Panc1 (cell line): ENCODE results near the gene KCNF1. TPM values are rescaled to one million over a fixed set of nuclear protein-coding genes. Genes with fewer than 3 reads are reported as not detected.
A peak's percentile ranks its signal among the peaks of the same experiment; 100 is the strongest.

ENCODE experiments used
- ATAC-seq: fragments of 200-7000 bp; cut with Tn5 transposase; 2 replicates; pipeline ENCODE4 v1.9.1; 2020; ENCODE audit warnings: mild to moderate bottlenecking, moderate library complexity
- BruUV-seq: library from RNA; stranded (reverse); fragments of 400-500 nt; replicated peaks from 2 replicates; lab custom pipeline; 2021; lab: Mats Ljungman, UMichigan
- CTCF ChIA-PET: fragments of 300-600 bp; sonication (Branson Sonifier 250); formaldehyde crosslinking; loops from one replicate; lab custom pipeline; 2022; ENCODE audit warnings: antibody characterized with exemption; lab: Charles Lee
- POLR2A ChIA-PET: fragments of 300-600 bp; sonication (Branson Sonifier 250); formaldehyde crosslinking; loops from one replicate; lab custom pipeline; 2022; ENCODE audit warnings: antibody characterized with exemption; lab: Charles Lee
- DNase-seq: peaks from one replicate; pipeline ENCODE4 v3.0.0-alpha.2; 2010; ENCODE audit warnings: low read depth, low spot score
- H3K27ac ChIP-seq: 2 replicates; pipeline ENCODE4 v1.5.1; 2011; ENCODE audit warnings: mild to moderate bottlenecking, low read length, inconsistent platforms
- H3K27me3 ChIP-seq: fragments of 200-500 bp; sonication (Bioruptor generic); 2 replicates; pipeline ENCODE4 v1.6.0; 2014; ENCODE audit warnings: low read length, inconsistent platforms; ENCODE audit not compliant: control insufficient read depth, insufficient read depth
- H3K36me3 ChIP-seq: fragments of 200-500 bp; sonication (Bioruptor generic); 2 replicates; pipeline ENCODE4 v1.5.1; 2014; ENCODE audit warnings: inconsistent platforms, mild to moderate bottlenecking, low read length, moderate library complexity; ENCODE audit not compliant: control insufficient read depth, insufficient read depth
- H3K4me1 ChIP-seq: 2 replicates; pipeline ENCODE4 v1.5.1; 2011; ENCODE audit warnings: inconsistent platforms, mild to moderate bottlenecking, low read length, moderate library complexity; ENCODE audit not compliant: control insufficient read depth, insufficient read depth
- H3K4me3 ChIP-seq, 2 experiments: 2 replicates each; pipeline ENCODE4 v1.5.1; 2011 to 2012; ENCODE audit warnings: low read depth in 2 of 2, low read length in 2 of 2, mild to moderate bottlenecking in 2 of 2, inconsistent platforms in 1 of 2, moderate library complexity in 1 of 2
- H3K9me3 ChIP-seq: fragments of 200-500 bp; sonication (Bioruptor generic); 2 replicates; pipeline ENCODE4 v1.5.1; 2014; ENCODE audit warnings: low read depth, mild to moderate bottlenecking, inconsistent platforms, low read length, moderate library complexity; ENCODE audit not compliant: control insufficient read depth, insufficient read depth
- CTCF ChIP-seq: fragments of 450-650 bp; IDR thresholded peaks from 2 replicates; pipeline ENCODE4 v1.5.1; 2017; ENCODE audit warnings: mild to moderate bottlenecking
- POLR2AphosphoS5 ChIP-seq: IDR thresholded peaks from 2 replicates; pipeline ENCODE4 v1.6.1; 2012; ENCODE audit warnings: mild to moderate bottlenecking, low read depth, low read length, moderate library complexity
- REST ChIP-seq, 2 experiments: IDR thresholded peaks; 2 replicates each; pipeline ENCODE4 v1.6.1; 2011 to 2012; ENCODE audit warnings: low read depth in 2 of 2, control low read depth in 1 of 2, low read length in 1 of 2, mild to moderate bottlenecking in 1 of 2, moderate library complexity in 1 of 2; ENCODE audit not compliant: insufficient read depth in 1 of 2
- SIN3A ChIP-seq: IDR thresholded peaks from 2 replicates; pipeline ENCODE4 v1.6.1; 2012; ENCODE audit warnings: low read depth, mild to moderate bottlenecking, low read length, moderate library complexity, borderline replicate concordance; ENCODE audit not compliant: insufficient read depth
- TCF7L2 ChIP-seq: IDR thresholded peaks from 2 replicates; pipeline ENCODE4 v1.6.1; 2011; ENCODE audit warnings: mild to moderate bottlenecking, low read depth, low read length, inconsistent platforms
- in situ Hi-C: cut with HindIII; loops from 2 replicates; pipeline ENCODE4 v1.10.0; 2016; ENCODE audit warnings: low sequenced_read_pairs, low pct_unique_long_range_greater_than_20kb
- intact Hi-C: fragments of 100-400 bp; cut with micrococcal nuclease; formaldehyde crosslinking; loops from one replicate; pipeline ENCODE4 v1.10.0; 2022; ENCODE audit not compliant: unreplicated experiment
- total RNA-seq: library from RNA; stranded (reverse); gene quantifications from one replicate; pipeline ENCODE4 v1.2.1, GENCODE V29; 2021; ENCODE audit not compliant: unreplicated experiment

The KCNF1 gene
- total RNA-seq, 1 experiment from 2014 or later = 0.39 TPM

- no peaks in the 10 kb centered on the region for H3K36me3 ChIP-seq
- intact Hi-C loops = no loop called here
- no peaks in the 10 kb centered on the region for H3K9me3 ChIP-seq
- TF ChIP-seq CTCF (no peak), POLR2AphosphoS5 (no peak), TCF7L2 (no peak), SIN3A (no peak), REST (IDR thresholded peaks at IDR 0.05; ENCODE audit: insufficient read depth in 1 of 2, low read depth in 2 of 2, low read length in 1 of 2) (no peak)
- H3K27ac ChIP-seq = no peak overlapping the region
- in situ Hi-C loops = no loop called here
- ATAC-seq (peak; percentile 46), DNase-seq (no peak)
- no TSS peak for BruUV-seq
- POLR2A ChIA-PET = no interaction called here
- H3K4me1 ChIP-seq = no peaks in the 10 kb centered on the region
- CTCF ChIA-PET = interaction anchor here (1.3 kb wide), 1 partner anchor 211 kb away, joined by 3 read pairs; no protein-coding TSS in a partner anchor
- peaks cover 10% of the 10 kb centered on the region for H3K27me3 ChIP-seq
- no peak overlapping the region for H3K4me3 ChIP-seq
These were observed 2.0 kb downstream of the KCNF1 start for GRCh38 chr2:10913501-10914271.

- Histone ChIP-seq H3K4me3 (no peak overlapping the region), H3K9me3 (no peaks in the 10 kb centered on the region), H3K4me1 (no peaks in the 10 kb centered on the region), H3K27ac (no peak overlapping the region), H3K36me3 (no peaks in the 10 kb centered on the region), H3K27me3 (peaks cover 10% of the 10 kb centered on the region)
- no TSS peak for BruUV-seq
- peak; percentile 70 for ATAC-seq
- ChIA-PET POLR2A (no interaction called here), CTCF (no interaction called here)
- in situ Hi-C loops (no loop called here), intact Hi-C loops (no loop called here)
- TF ChIP-seq TCF7L2 (no peak), POLR2AphosphoS5 (no peak), SIN3A (no peak), REST (IDR thresholded peaks at IDR 0.05; ENCODE audit: insufficient read depth in 1 of 2, low read depth in 2 of 2, low read length in 1 of 2) (no peak), CTCF (no peak; the same call in 1 of the 2 replicates)
- no peak for DNase-seq
These were observed 2.5 kb downstream of the KCNF1 start for GRCh38 chr2:10914272-10914693.
